Measurements from ENCODE around the gene ZBTB40.

The ZBTB40 gene

DNA sequence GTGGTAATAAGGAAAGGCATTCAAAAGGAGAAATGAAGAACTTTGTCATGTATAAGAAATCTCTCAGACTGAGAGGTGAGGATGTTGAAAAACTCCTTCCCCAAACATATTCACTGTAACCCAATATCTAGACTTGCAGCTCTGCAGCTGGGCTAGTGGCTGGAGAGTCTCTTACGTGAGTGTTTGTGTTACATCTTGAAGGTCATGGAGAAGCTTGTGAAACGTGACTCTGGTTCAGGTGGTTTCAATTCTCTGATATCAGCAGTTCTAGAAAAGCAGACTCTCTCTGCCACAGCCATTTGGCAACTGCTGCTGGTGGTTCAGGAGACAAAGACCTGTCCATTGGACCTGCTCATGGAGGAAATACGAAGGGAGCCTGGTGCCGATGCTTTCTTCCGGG lies 56.7 kb downstream of the ZBTB40 start:
- H3K4me3 ChIP-seq (ENCODE audit: low read length): no peak overlapping the region
- no peaks in the 10 kb centered on the region for H3K27me3 ChIP-seq (replicated peaks; ENCODE audit: insufficient read depth, low read length)
- H3K4me1 ChIP-seq (ENCODE audit: low read length): peaks cover 39% of the 10 kb centered on the region
- peaks cover 17% of the 10 kb centered on the region for H3F3A ChIP-seq (ENCODE audit: insufficient read depth, low read length)
- no peaks in the 10 kb centered on the region for H4K20me1 ChIP-seq (ENCODE audit: insufficient read depth, low read length)
- peak overlapping the region; percentile 25; the same call in 1 of the 2 replicates for H3K9ac ChIP-seq (ENCODE audit: low read length)
- peak overlapping the region; percentile 28 for H3K4me2 ChIP-seq (ENCODE audit: low read depth, low read length)
- 0 out of 2 replicates have a peak, but pooled peaks cover 10% of the 10 kb centered on the region for H3K36me3 ChIP-seq (replicated peaks; ENCODE audit: insufficient read depth, low read length)
- no peak overlapping the region for H2AFZ ChIP-seq (ENCODE audit: low read length)
- DNase-seq: peak; percentile 91
- H3K27ac ChIP-seq (ENCODE audit: low read length): peak overlapping the region; percentile 82
- no peaks in the 10 kb centered on the region for H3K79me2 ChIP-seq (ENCODE audit: low read length)
- no peaks in the 10 kb centered on the region for H3K9me2 ChIP-seq (replicated peaks; ENCODE audit: insufficient read depth, low read length)
- TF ChIP-seq EZH2 (optimal IDR thresholded peaks at IDR 0.05; ENCODE audit: low read depth, low read length): no peak
- TF ChIP-seq, protein P1, sequence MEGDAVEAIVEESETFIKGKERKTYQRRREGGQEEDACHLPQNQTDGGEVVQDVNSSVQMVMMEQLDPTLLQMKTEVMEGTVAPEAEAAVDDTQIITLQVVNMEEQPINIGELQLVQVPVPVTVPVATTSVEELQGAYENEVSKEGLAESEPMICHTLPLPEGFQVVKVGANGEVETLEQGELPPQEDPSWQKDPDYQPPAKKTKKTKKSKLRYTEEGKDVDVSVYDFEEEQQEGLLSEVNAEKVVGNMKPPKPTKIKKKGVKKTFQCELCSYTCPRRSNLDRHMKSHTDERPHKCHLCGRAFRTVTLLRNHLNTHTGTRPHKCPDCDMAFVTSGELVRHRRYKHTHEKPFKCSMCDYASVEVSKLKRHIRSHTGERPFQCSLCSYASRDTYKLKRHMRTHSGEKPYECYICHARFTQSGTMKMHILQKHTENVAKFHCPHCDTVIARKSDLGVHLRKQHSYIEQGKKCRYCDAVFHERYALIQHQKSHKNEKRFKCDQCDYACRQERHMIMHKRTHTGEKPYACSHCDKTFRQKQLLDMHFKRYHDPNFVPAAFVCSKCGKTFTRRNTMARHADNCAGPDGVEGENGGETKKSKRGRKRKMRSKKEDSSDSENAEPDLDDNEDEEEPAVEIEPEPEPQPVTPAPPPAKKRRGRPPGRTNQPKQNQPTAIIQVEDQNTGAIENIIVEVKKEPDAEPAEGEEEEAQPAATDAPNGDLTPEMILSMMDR (IDR thresholded peaks at IDR 0.05; ENCODE audit: low read length): no peak
- no peak for TF ChIP-seq EZH2phosphoT487 (IDR thresholded peaks at IDR 0.05; ENCODE audit: low read length)
- H3K9me3 ChIP-seq (replicated peaks; ENCODE audit: insufficient read depth, low read length): no peaks in the 10 kb centered on the region

DNA sequence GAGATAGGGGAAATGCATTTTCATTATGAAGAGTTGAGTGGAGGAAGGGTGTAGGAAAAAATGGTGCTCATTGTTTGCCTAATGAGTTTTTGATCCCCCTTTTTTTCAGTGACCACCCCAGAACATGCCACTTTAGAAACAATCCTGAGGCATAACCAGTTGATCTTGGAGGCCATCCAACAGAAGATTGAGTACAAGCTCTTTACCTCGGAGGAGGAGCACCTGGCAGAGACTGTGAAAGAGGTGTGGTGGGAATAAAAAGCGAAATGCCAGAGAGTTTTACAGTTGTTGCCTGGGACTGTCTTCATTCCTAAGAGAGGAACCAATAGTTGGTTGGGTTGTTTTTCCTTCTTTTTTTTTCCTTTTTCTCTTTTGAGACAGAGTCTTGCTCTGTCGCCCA lies 57.3 kb downstream of the ZBTB40 start:
- H3K4me2 ChIP-seq (ENCODE audit: low read depth, low read length): peak overlapping the region; percentile 25; the same call in 1 of the 2 replicates
- H3K27me3 ChIP-seq (replicated peaks; ENCODE audit: insufficient read depth, low read length): no peaks in the 10 kb centered on the region
- H3K9me3 ChIP-seq (replicated peaks; ENCODE audit: insufficient read depth, low read length): no peaks in the 10 kb centered on the region
- H4K20me1 ChIP-seq (ENCODE audit: insufficient read depth, low read length): no peaks in the 10 kb centered on the region
- H3K9ac ChIP-seq (ENCODE audit: low read length): peak overlapping the region; percentile 25; the same call in 1 of the 2 replicates
- H3K9me2 ChIP-seq (replicated peaks; ENCODE audit: insufficient read depth, low read length): no peaks in the 10 kb centered on the region
- H3K36me3 ChIP-seq (replicated peaks; ENCODE audit: insufficient read depth, low read length): 0 out of 2 replicates have a peak, but pooled peaks cover 10% of the 10 kb centered on the region
- H3K4me3 ChIP-seq (ENCODE audit: low read length): no peak overlapping the region
- H3F3A ChIP-seq (ENCODE audit: insufficient read depth, low read length): peaks cover 17% of the 10 kb centered on the region
- no peak for DNase-seq
- H3K79me2 ChIP-seq (ENCODE audit: low read length): no peaks in the 10 kb centered on the region
- H2AFZ ChIP-seq (ENCODE audit: low read length): no peak overlapping the region
- TF ChIP-seq, protein P1 (IDR thresholded peaks at IDR 0.05; ENCODE audit: low read length): no peak
- TF ChIP-seq EZH2 (optimal IDR thresholded peaks at IDR 0.05; ENCODE audit: low read depth, low read length) (no peak), EZH2phosphoT487 (IDR thresholded peaks at IDR 0.05; ENCODE audit: low read length) (no peak)
- peak overlapping the region; percentile 82 for H3K27ac ChIP-seq (ENCODE audit: low read length)
- H3K4me1 ChIP-seq (ENCODE audit: low read length): peaks cover 33% of the 10 kb centered on the region

DNA sequence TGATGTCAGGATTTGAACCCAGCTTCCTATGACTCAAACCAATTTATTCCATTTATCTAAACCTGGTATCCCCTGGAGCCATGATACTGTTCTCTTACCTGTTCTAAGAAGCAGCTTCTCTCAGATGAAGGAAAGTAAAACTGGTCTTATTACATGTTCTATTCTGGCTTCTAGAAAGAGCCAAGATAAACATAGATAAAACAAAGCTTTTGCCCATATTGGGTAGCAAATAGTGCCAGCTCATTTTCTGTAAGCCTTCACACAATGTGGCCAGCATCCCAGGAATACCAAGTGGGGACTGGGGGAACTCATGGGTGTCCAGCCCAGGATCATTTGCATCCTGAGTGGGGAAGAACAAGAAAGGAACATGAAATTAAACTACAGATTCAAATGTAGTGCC lies 58.2 kb downstream of the ZBTB40 start:
- Histone ChIP-seq H3K27ac (ENCODE audit: low read length) (no peak overlapping the region), H3K9me3 (replicated peaks; ENCODE audit: insufficient read depth, low read length) (no peaks in the 10 kb centered on the region), H2AFZ (ENCODE audit: low read length) (no peak overlapping the region), H3F3A (ENCODE audit: insufficient read depth, low read length) (peaks cover 17% of the 10 kb centered on the region), H3K36me3 (replicated peaks; ENCODE audit: insufficient read depth, low read length) (0 out of 2 replicates have a peak, but pooled peaks cover 10% of the 10 kb centered on the region), H3K9ac (ENCODE audit: low read length) (no peak overlapping the region), H3K4me3 (ENCODE audit: low read length) (no peak overlapping the region), H3K27me3 (replicated peaks; ENCODE audit: insufficient read depth, low read length) (no peaks in the 10 kb centered on the region), H3K4me1 (ENCODE audit: low read length) (peaks cover 28% of the 10 kb centered on the region), H3K79me2 (ENCODE audit: low read length) (no peaks in the 10 kb centered on the region), H3K4me2 (ENCODE audit: low read depth, low read length) (no peak overlapping the region), H4K20me1 (ENCODE audit: insufficient read depth, low read length) (no peaks in the 10 kb centered on the region), H3K9me2 (replicated peaks; ENCODE audit: insufficient read depth, low read length) (no peaks in the 10 kb centered on the region)
- no peak for DNase-seq
- TF ChIP-seq, protein P1 (IDR thresholded peaks at IDR 0.05; ENCODE audit: low read length): no peak
- TF ChIP-seq EZH2 (optimal IDR thresholded peaks at IDR 0.05; ENCODE audit: low read depth, low read length): no peak
- TF ChIP-seq EZH2phosphoT487 (IDR thresholded peaks at IDR 0.05; ENCODE audit: low read length): no peak
